ENCODE measurements around the gene FIBCD1. TPM values are rescaled to one million over a fixed set of nuclear protein-coding genes. Genes with fewer than 3 reads are reported as not detected.
A peak's percentile ranks its signal among the peaks of the same experiment; 100 is the strongest.

Gene FIBCD1
- polyA plus RNA-seq, 4 donors: 0.35 to 1.5 TPM; not detected in 2

- no peak for FAIRE-seq
- WGBS, 3 donors: 40 to 59% (median 56%) methylated on average over 23 to 24 of the region's 24 CpGs
These were observed 43.4 kb downstream of the FIBCD1 start for GRCh38 chr9:130895481-130896232.

DNA sequence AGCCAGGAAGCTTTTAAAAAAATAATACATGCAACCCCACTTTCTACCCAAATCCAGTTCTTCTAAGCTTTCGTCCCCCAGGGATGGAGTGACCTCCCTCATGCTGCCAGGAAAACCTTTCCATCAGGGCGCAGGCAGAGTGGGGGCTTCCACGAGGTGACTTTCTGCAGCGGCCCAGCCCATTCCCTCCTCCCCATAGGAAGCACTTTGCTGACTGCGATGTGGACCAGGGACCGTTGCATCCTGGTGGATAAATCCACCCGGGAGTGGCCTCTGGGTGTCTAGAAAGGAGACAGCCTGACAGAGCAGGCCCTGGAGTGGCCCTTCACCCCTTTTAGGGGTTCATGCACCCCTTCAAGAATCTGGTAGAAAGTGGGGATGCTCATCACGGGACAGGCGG, 44.0 kb downstream of the FIBCD1 start:
- DNase-seq: no peak
- Histone ChIP-seq H3K4me3 (ENCODE audit: low read depth in 1 of 3, low read length in 3 of 3) (no peak overlapping the region), H3K27ac (ENCODE audit: low read depth in 1 of 3, low read length in 2 of 3) (no peak overlapping the region), H3K9me3 (ENCODE audit: control insufficient read depth in 2 of 2, insufficient read depth in 1 of 2, low read depth in 1 of 2, low read length in 1 of 2) (no peaks in the 10 kb centered on the region), H3K36me3 (ENCODE audit: control insufficient read depth in 3 of 3, insufficient read depth in 2 of 3, low read depth in 1 of 3, low read length in 3 of 3) (peaks cover 4 to 48% (median 10%) of the 10 kb centered on the region in 3 donors), H3K4me1 (ENCODE audit: control insufficient read depth in 3 of 3, insufficient read depth in 2 of 3, low read depth in 1 of 3, low read length in 2 of 3) (no peaks in the 10 kb centered on the region), H3K27me3 (ENCODE audit: control insufficient read depth in 3 of 3, insufficient read depth in 3 of 3, low read length in 3 of 3) (peaks cover 0 to 5% (median 0%) of the 10 kb centered on the region in 3 donors)
- no peak for FAIRE-seq
- WGBS, 3 donors: 59 to 71% (median 71%) methylated on average over 9 of the region's 9 CpGs

More at GRCh38 chr9:130895481-130896232, 43.4 kb downstream of the FIBCD1 start:
- Histone ChIP-seq H3K4me1 (ENCODE audit: control insufficient read depth in 3 of 3, insufficient read depth in 2 of 3, low read depth in 1 of 3, low read length in 2 of 3) (no peaks in the 10 kb centered on the region), H3K27ac (ENCODE audit: low read depth in 1 of 3, low read length in 2 of 3) (no peak overlapping the region), H3K27me3 (ENCODE audit: control insufficient read depth in 3 of 3, insufficient read depth in 3 of 3, low read length in 3 of 3) (peaks cover 0 to 8% (median 0%) of the 10 kb centered on the region in 3 donors), H3K9me3 (ENCODE audit: control insufficient read depth in 2 of 2, insufficient read depth in 1 of 2, low read depth in 1 of 2, low read length in 1 of 2) (no peaks in the 10 kb centered on the region), H3K36me3 (ENCODE audit: control insufficient read depth in 3 of 3, insufficient read depth in 2 of 3, low read depth in 1 of 3, low read length in 3 of 3) (peaks cover 4 to 42% (median 7%) of the 10 kb centered on the region in 3 donors), H3K4me3 (ENCODE audit: low read depth in 1 of 3, low read length in 3 of 3) (no peak overlapping the region)
- DNase-seq: no peak

DNA sequence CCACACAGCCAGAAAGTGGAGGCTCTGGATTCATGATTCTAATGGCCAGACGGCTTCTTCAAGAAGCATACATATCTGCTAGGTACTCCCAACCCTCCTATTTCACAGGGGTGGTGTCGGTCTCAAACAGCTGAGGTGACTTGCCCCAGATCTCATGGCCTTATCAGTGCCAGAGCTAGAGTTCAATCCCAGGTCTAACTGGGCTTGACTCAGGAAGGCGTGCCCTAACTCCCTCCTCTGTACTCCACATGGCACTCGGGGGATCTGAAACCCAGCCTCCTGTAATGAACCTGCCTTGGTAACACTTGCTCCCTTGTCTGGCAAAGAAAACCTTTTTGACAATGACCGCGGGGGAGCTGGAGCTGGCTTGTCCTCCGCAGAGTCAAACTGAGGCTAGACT, 44.5 kb downstream of the FIBCD1 start:
- 21 to 63% (median 41%) methylated on average over 7 of the region's 7 CpGs for WGBS, 3 donors
- Histone ChIP-seq H3K4me3 (ENCODE audit: low read depth in 1 of 3, low read length in 3 of 3) (no peak overlapping the region), H3K4me1 (ENCODE audit: control insufficient read depth in 3 of 3, insufficient read depth in 2 of 3, low read depth in 1 of 3, low read length in 2 of 3) (no peaks in the 10 kb centered on the region), H3K9me3 (ENCODE audit: control insufficient read depth in 2 of 2, insufficient read depth in 1 of 2, low read depth in 1 of 2, low read length in 1 of 2) (no peaks in the 10 kb centered on the region), H3K36me3 (ENCODE audit: control insufficient read depth in 3 of 3, insufficient read depth in 2 of 3, low read depth in 1 of 3, low read length in 3 of 3) (peaks cover 4 to 53% (median 10%) of the 10 kb centered on the region in 3 donors), H3K27me3 (ENCODE audit: control insufficient read depth in 3 of 3, insufficient read depth in 3 of 3, low read length in 3 of 3) (peaks cover 0 to 3% (median 0%) of the 10 kb centered on the region in 3 donors), H3K27ac (ENCODE audit: low read depth in 1 of 3, low read length in 2 of 3) (no peak overlapping the region)
- FAIRE-seq: no peak
- DNase-seq: peak; percentile 13 to 73

DNA sequence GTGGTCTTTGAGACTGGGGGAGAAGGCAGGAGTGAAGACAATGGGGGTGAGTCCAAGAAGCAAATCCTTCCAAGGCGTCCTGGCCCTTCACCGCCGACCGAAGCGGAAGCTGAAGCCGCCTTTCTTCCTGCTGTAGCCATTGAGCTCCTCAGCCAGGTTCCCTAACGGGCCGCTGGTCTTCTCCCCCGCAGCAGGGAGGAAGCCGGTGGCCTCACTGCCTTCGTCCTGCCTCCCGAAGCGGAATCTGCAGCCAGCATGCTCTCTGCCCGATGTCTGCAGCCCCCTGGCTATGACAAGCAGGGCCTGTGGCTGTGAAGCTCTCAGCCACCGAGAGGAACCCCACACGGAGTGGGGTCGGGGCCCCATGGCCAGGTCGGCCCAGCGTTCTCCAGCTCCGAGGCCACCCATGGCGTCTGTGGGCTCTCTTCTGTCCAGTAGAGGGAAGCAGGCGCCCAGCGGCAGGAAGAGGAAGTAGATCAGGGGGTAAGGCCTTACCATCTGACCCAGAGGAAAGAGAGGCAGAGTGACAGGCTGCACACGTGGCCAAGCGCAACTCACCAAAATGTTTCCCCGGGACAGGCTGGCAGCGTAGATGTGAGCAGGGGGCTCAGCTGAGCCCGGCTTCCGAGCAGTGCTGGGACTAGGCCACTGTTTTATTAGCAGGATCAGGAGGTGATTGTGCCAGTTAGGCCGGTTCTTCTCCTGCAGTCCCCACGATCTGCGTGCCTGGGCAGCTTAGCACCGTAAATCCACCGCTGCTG, 45.5 kb downstream of the FIBCD1 start:
- WGBS, 3 donors: 72 to 79% (median 75%) methylated on average over 34 of the region's 34 CpGs

GRCh38 chr9:130892477-130893304, 46.4 kb downstream of the FIBCD1 start:
- H3K4me1 ChIP-seq (ENCODE audit: control insufficient read depth in 3 of 3, insufficient read depth in 2 of 3, low read depth in 1 of 3, low read length in 2 of 3): no peaks in the 10 kb centered on the region
- no peak overlapping the region for H3K4me3 ChIP-seq (ENCODE audit: low read depth in 1 of 3, low read length in 3 of 3)
- H3K36me3 ChIP-seq (ENCODE audit: control insufficient read depth in 3 of 3, insufficient read depth in 2 of 3, low read depth in 1 of 3, low read length in 3 of 3): peaks cover 4 to 70% (median 12%) of the 10 kb centered on the region in 3 donors
- WGBS, 3 donors: 83 to 87% (median 87%) methylated on average over 24 of the region's 24 CpGs
- no peaks in the 10 kb centered on the region for H3K27me3 ChIP-seq (ENCODE audit: control insufficient read depth in 3 of 3, insufficient read depth in 3 of 3, low read length in 3 of 3)
- H3K9me3 ChIP-seq (ENCODE audit: control insufficient read depth in 2 of 2, insufficient read depth in 1 of 2, low read depth in 1 of 2, low read length in 1 of 2): no peaks in the 10 kb centered on the region
- DNase-seq (no peak), FAIRE-seq (no peak)
- H3K27ac ChIP-seq (ENCODE audit: low read depth in 1 of 3, low read length in 2 of 3): no peak overlapping the region

More for the DNA sequence above, 45.5 kb downstream of the FIBCD1 start:
- Histone ChIP-seq H3K9me3 (ENCODE audit: control insufficient read depth in 2 of 2, insufficient read depth in 1 of 2, low read depth in 1 of 2, low read length in 1 of 2) (no peaks in the 10 kb centered on the region), H3K27me3 (ENCODE audit: control insufficient read depth in 3 of 3, insufficient read depth in 3 of 3, low read length in 3 of 3) (no peaks in the 10 kb centered on the region), H3K4me1 (ENCODE audit: control insufficient read depth in 3 of 3, insufficient read depth in 2 of 3, low read depth in 1 of 3, low read length in 2 of 3) (no peaks in the 10 kb centered on the region), H3K4me3 (ENCODE audit: low read depth in 1 of 3, low read length in 3 of 3) (no peak overlapping the region), H3K27ac (ENCODE audit: low read depth in 1 of 3, low read length in 2 of 3) (no peak overlapping the region), H3K36me3 (ENCODE audit: control insufficient read depth in 3 of 3, insufficient read depth in 2 of 3, low read depth in 1 of 3, low read length in 3 of 3) (peaks cover 4 to 61% (median 10%) of the 10 kb centered on the region in 3 donors)
- DNase-seq: peak in 1 of 2 donors; percentile 16
- no peak for FAIRE-seq

- H3K27ac ChIP-seq (ENCODE audit: low read depth in 1 of 3, low read length in 2 of 3): no peak overlapping the region
- FAIRE-seq: no peak
- WGBS, 3 donors: 81 to 86% (median 84%) methylated on average over 18 of the region's 18 CpGs
- no peak overlapping the region for H3K4me3 ChIP-seq (ENCODE audit: low read depth in 1 of 3, low read length in 3 of 3)
- no peaks in the 10 kb centered on the region for H3K27me3 ChIP-seq (ENCODE audit: control insufficient read depth in 3 of 3, insufficient read depth in 3 of 3, low read length in 3 of 3)
- H3K4me1 ChIP-seq (ENCODE audit: control insufficient read depth in 3 of 3, insufficient read depth in 2 of 3, low read depth in 1 of 3, low read length in 2 of 3): no peaks in the 10 kb centered on the region
- no peak for DNase-seq
- peaks cover 8 to 78% (median 19%) of the 10 kb centered on the region in 3 donors for H3K36me3 ChIP-seq (ENCODE audit: control insufficient read depth in 3 of 3, insufficient read depth in 2 of 3, low read depth in 1 of 3, low read length in 3 of 3)
- no peaks in the 10 kb centered on the region for H3K9me3 ChIP-seq (ENCODE audit: control insufficient read depth in 2 of 2, insufficient read depth in 1 of 2, low read depth in 1 of 2, low read length in 1 of 2)
These were observed 47.2 kb downstream of the FIBCD1 start for GRCh38 chr9:130891688-130892476.

GRCh38 chr9:130890870-130891687, 48.0 kb downstream of the FIBCD1 start:
- FAIRE-seq (no peak), DNase-seq (no peak)
- H3K4me1 ChIP-seq (ENCODE audit: control insufficient read depth in 3 of 3, insufficient read depth in 2 of 3, low read depth in 1 of 3, low read length in 2 of 3): no peaks in the 10 kb centered on the region
- no peak overlapping the region for H3K27ac ChIP-seq (ENCODE audit: low read depth in 1 of 3, low read length in 2 of 3)
- no peaks in the 10 kb centered on the region for H3K9me3 ChIP-seq (ENCODE audit: control insufficient read depth in 2 of 2, insufficient read depth in 1 of 2, low read depth in 1 of 2, low read length in 1 of 2)
- H3K4me3 ChIP-seq (ENCODE audit: low read depth in 1 of 3, low read length in 3 of 3): no peak overlapping the region
- 86 to 91% (median 88%) methylated on average over 20 of the region's 20 CpGs for WGBS, 3 donors
- H3K27me3 ChIP-seq (ENCODE audit: control insufficient read depth in 3 of 3, insufficient read depth in 3 of 3, low read length in 3 of 3): no peaks in the 10 kb centered on the region
- peaks cover 8 to 86% (median 22%) of the 10 kb centered on the region in 3 donors for H3K36me3 ChIP-seq (ENCODE audit: control insufficient read depth in 3 of 3, insufficient read depth in 2 of 3, low read depth in 1 of 3, low read length in 3 of 3)

Data from small intestine (tissue), 7 donors.